Fibroblast of lung (primary cell): ENCODE data around the gene SYCE3.

ENCODE experiments used
- CTCF ChIP-seq, 2 donors: IDR thresholded peaks in 1 of 2; conservative IDR thresholded peaks in 1 of 2; 1 replicate in 1 of 2; 2 replicates in 1 of 2; pipeline ENCODE4 v1.5.1; 2011 to 2012; ENCODE audit warnings: low read length in 2 of 2, control low read depth in 1 of 2, inconsistent platforms in 1 of 2, low read depth in 1 of 2, mild to moderate bottlenecking in 1 of 2
- EZH2 ChIP-seq: IDR thresholded peaks from 2 replicates; pipeline ENCODE4 v1.5.1; 2012; ENCODE audit warnings: low read length, control low read depth, mild to moderate bottlenecking; ENCODE audit errors: missing control alignments

GRCh38 chr22:50604256-50605001 lies 41.7 kb upstream of the SYCE3 start:
- TF ChIP-seq EZH2 (no peak), CTCF (conservative IDR thresholded peaks at IDR 0.05 in 1 of 2, IDR thresholded peaks at IDR 0.05 in 1 of 2; ENCODE audit: low read depth in 1 of 2, low read length in 2 of 2) (no peak)
